Measurements from ENCODE around the gene GALNT6.
"Not testable (repeated sequence)": the region's sequence is repeated elsewhere in the genome, so short reads cannot be mapped to it uniquely, and the experiment has no call there.

Gene GALNT6

GRCh38 chr12:51341251-51342007 lies 49.8 kb downstream of the GALNT6 start:
- H3K27ac ChIP-seq = no peak overlapping the region
- peak; percentile 98 for TF ChIP-seq CTCF (conservative IDR thresholded peaks at IDR 0.05)
- no peak for TF ChIP-seq ZFX (IDR thresholded peaks at IDR 0.05)

DNA sequence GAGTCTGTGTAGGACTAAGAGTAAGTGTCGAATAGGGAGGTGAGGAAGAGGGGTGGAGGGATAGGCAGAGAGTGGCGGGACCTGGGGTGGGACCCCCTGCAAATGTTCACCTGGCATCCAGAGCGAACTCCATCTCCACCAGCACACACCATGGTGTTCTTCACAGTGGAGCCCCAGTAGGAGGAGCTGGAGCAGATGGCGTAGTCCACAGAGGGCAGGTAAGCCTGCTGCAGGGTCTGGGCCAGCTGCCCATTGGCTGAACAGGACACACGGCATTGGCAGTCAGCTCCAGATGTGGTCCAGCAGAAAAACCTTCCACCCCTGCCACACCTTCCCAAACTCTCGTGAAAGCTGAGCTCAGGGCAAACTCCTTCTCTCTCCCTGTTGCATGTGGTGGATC lies 51.5 kb downstream of the GALNT6 start:
- no peak overlapping the region for H3K27ac ChIP-seq
- TF ChIP-seq ZFX (IDR thresholded peaks at IDR 0.05) = no peak
- no peak for TF ChIP-seq CTCF (conservative IDR thresholded peaks at IDR 0.05)

GRCh38 chr12:51337336-51337735 lies 53.9 kb downstream of the GALNT6 start:
- H3K27ac ChIP-seq = not testable (repeated sequence)

DNA sequence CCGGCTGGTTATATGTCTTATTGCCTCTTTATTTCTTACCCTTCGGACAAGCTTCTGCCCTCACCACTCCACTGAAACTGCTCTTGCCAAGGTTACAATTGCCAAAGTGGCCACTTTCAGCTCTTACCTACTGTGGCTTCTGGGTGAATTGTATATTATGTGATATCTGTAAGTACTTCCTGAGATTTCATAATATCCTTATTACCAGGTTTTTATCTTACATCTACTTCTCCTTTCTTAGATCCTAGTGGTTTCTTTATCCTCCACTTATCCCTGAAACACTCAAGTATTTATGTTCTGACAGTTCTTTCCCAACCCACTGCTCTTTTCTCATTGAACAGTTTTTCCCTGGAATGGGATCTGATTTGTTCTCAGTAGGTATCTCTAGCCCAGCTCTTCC lies 55.3 kb downstream of the GALNT6 start:
- no peak for TF ChIP-seq ZFX (IDR thresholded peaks at IDR 0.05)
- TF ChIP-seq CTCF (conservative IDR thresholded peaks at IDR 0.05) = no peak
- no peak overlapping the region for H3K27ac ChIP-seq

- TF ChIP-seq ZFX (IDR thresholded peaks at IDR 0.05) (no peak), CTCF (conservative IDR thresholded peaks at IDR 0.05) (no peak)
- no peak overlapping the region for H3K27ac ChIP-seq
Observed at GRCh38 chr12:51334764-51335163, 56.4 kb downstream of the GALNT6 start.

GRCh38 chr12:51333536-51333935 lies 57.7 kb downstream of the GALNT6 start:
- no peak overlapping the region for H3K27ac ChIP-seq

GRCh38 chr12:51330186-51330585 lies 61.0 kb downstream of the GALNT6 start:
- no peak overlapping the region for H3K27ac ChIP-seq
- TF ChIP-seq CTCF (conservative IDR thresholded peaks at IDR 0.05) = no peak
- TF ChIP-seq ZFX (IDR thresholded peaks at IDR 0.05) = no peak

More at GRCh38 chr12:51333536-51333935, 57.7 kb downstream of the GALNT6 start:
- TF ChIP-seq CTCF (conservative IDR thresholded peaks at IDR 0.05) = no peak
- no peak for TF ChIP-seq ZFX (IDR thresholded peaks at IDR 0.05)

GRCh38 chr12:51329742-51330141 lies 61.5 kb downstream of the GALNT6 start:
- no peak for TF ChIP-seq CTCF (conservative IDR thresholded peaks at IDR 0.05)
- no peak for TF ChIP-seq ZFX (IDR thresholded peaks at IDR 0.05)
- no peak overlapping the region for H3K27ac ChIP-seq

Data from C4-2B (cell line).